PFSK-1 (cell line): ENCODE results near the gene DNAJA2.

Experiments used
- POLR2AphosphoS5 ChIP-seq: IDR thresholded peaks from 2 replicates; pipeline ENCODE4 v1.6.1; 2012; ENCODE audit warnings: low read depth, mild to moderate bottlenecking, control low read depth, low read length, moderate library complexity
- REST ChIP-seq, 2 experiments: IDR thresholded peaks; 2 replicates each; pipeline versions ENCODE4 v1.6.1 to v1.8.0; 2011 to 2012; ENCODE audit warnings: low read depth in 2 of 2, low read length in 2 of 2, control low read depth in 1 of 2, inconsistent platforms in 1 of 2, mild to moderate bottlenecking in 1 of 2, moderate library complexity in 1 of 2; ENCODE audit not compliant: insufficient read depth in 1 of 2
- SIN3A ChIP-seq: IDR thresholded peaks from 2 replicates; pipeline ENCODE4 v1.6.1; 2012; ENCODE audit warnings: mild to moderate bottlenecking, low read length, moderate library complexity, borderline replicate concordance; ENCODE audit not compliant: insufficient read depth

- TF ChIP-seq REST (IDR thresholded peaks at IDR 0.05; ENCODE audit: insufficient read depth in 1 of 2, low read depth in 2 of 2, low read length in 2 of 2): no peak
- TF ChIP-seq POLR2AphosphoS5: no peak
- no peak for TF ChIP-seq SIN3A
Measured at GRCh38 chr16:46986896-46987295, 13.4 kb upstream of the DNAJA2 start.
